Sigmoid colon (tissue), 4 donors: ENCODE measurements around the gene ANK2.

Experiments used
- CTCF ChIP-seq, 4 experiments: fragments of 450-650 bp in 3 of 4; fragments of 200-600 bp in 1 of 4; IDR thresholded peaks; one replicate each; pipeline ENCODE4 v1.5.1; 2016 to 2019; ENCODE audit warnings: antibody characterized with exemption in 4 of 4, mild to moderate bottlenecking in 3 of 4, moderate library complexity in 2 of 4
- POLR2A ChIP-seq, 2 donors: fragments of 450-650 bp; IDR thresholded peaks; one replicate each; pipeline ENCODE4 v1.6.1; 2016; ENCODE audit warnings: antibody characterized with exemption in 2 of 2, mild to moderate bottlenecking in 2 of 2, moderate library complexity in 2 of 2
- POLR2AphosphoS5 ChIP-seq, 4 donors: sonication (generic); formaldehyde crosslinking; IDR thresholded peaks; one replicate each; pipeline ENCODE4 v1.6.1; 2017; ENCODE audit warnings: antibody characterized with exemption in 4 of 4

DNA sequence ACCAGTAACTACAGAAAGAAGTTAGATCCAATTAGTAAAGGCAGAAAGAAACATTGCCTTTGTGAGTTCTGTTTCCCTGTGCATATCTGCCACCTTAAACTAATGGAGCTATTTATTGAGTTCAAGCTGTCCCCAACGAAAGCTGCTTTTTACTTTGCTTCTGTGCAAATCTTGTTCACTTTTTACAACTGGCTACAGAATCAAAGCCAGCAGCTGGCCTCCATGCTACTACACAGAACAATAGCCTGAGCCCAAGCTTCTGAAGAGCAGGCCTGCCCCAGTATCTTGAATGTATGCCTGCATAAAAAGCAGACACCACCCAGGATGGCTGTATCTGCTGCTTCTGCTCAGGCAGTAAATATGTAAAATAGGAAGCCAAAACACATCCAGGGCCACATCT is 28.1 kb downstream of the ANK2 start:
- no peak for TF ChIP-seq CTCF (IDR thresholded peaks at IDR 0.05)
- no peak for TF ChIP-seq POLR2A (IDR thresholded peaks at IDR 0.05)
- TF ChIP-seq POLR2AphosphoS5 (IDR thresholded peaks at IDR 0.05), result no peak
